HG02623 (cell line): Measurements from ENCODE around the gene ATL1.
"Not testable (repeated sequence)": the region's sequence is repeated elsewhere in the genome, so short reads cannot be mapped to it uniquely, and the experiment has no call there.

ENCODE experiments used
- ATAC-seq: cut with Tn5 transposase; IDR thresholded peaks from one replicate; pipeline ENCODE4 v1.9.1; 2021; ENCODE audit warnings: moderate library complexity; ENCODE audit not compliant: unreplicated experiment

ATL1 gene

GRCh38 chr14:50534416-50534815 is 25.5 kb upstream of the ATL1 start:
- no peak for ATAC-seq

GRCh38 chr14:50534997-50535396 is 24.9 kb upstream of the ATL1 start:
- ATAC-seq: no peak

- ATAC-seq: not testable (repeated sequence)
These were observed 21.9 kb upstream of the ATL1 start for GRCh38 chr14:50538034-50538433.

GRCh38 chr14:50539051-50539450 is 20.9 kb upstream of the ATL1 start:
- ATAC-seq: no peak

GRCh38 chr14:50541159-50541567 is 18.8 kb upstream of the ATL1 start:
- ATAC-seq: no peak

GRCh38 chr14:50542941-50543418 is 17.0 kb upstream of the ATL1 start:
- peak; percentile 55 for ATAC-seq

- no peak for ATAC-seq
These were observed 15.0 kb upstream of the ATL1 start for GRCh38 chr14:50544911-50545310.

- no peak for ATAC-seq
These were observed 14.3 kb upstream of the ATL1 start for GRCh38 chr14:50545618-50546017.

- no peak for ATAC-seq
These were observed 9.7 kb upstream of the ATL1 start for GRCh38 chr14:50550294-50550693.

- ATAC-seq: no peak
These were observed 8.1 kb upstream of the ATL1 start for GRCh38 chr14:50551877-50552276.

GRCh38 chr14:50552796-50553195 is 7.1 kb upstream of the ATL1 start:
- not testable (repeated sequence) for ATAC-seq

GRCh38 chr14:50560931-50561285 is 963 bp downstream of the ATL1 start:
- no peak for ATAC-seq

GRCh38 chr14:50562841-50563240 is 2.9 kb downstream of the ATL1 start:
- no peak for ATAC-seq

- ATAC-seq: no peak
These were observed 9.8 kb downstream of the ATL1 start for GRCh38 chr14:50569714-50570274.

- ATAC-seq: no peak
These were observed 13.9 kb downstream of the ATL1 start for GRCh38 chr14:50573862-50574261.

GRCh38 chr14:50575769-50576168 is 15.8 kb downstream of the ATL1 start:
- ATAC-seq: no peak

- no peak for ATAC-seq
These were observed 18.0 kb downstream of the ATL1 start for GRCh38 chr14:50577982-50578381.

- ATAC-seq: no peak
These were observed 18.5 kb downstream of the ATL1 start for GRCh38 chr14:50578433-50578832.

GRCh38 chr14:50590464-50590863 is 30.5 kb downstream of the ATL1 start:
- ATAC-seq: no peak

GRCh38 chr14:50594577-50595316 is 34.8 kb downstream of the ATL1 start:
- ATAC-seq: no peak

- no peak for ATAC-seq
These were observed 38.8 kb downstream of the ATL1 start for GRCh38 chr14:50598765-50599164.

- ATAC-seq: no peak
These were observed 39.9 kb downstream of the ATL1 start for GRCh38 chr14:50599700-50600444.
